ENCODE data around the gene SRPK1. TPM values are rescaled to one million over a fixed set of nuclear protein-coding genes. Genes with fewer than 3 reads are reported as not detected.
"Not testable (repeated sequence)": the region's sequence is repeated elsewhere in the genome, so short reads cannot be mapped to it uniquely, and the experiment has no call there.

SRPK1 gene
- total RNA-seq, 2 donors from 2014 or later, result 81.3 to 95.1 TPM

- no peak for ATAC-seq
- intact Hi-C loops (cut with DNase I, micrococcal nuclease), result no loop called here
- no peak for DNase-seq
Observed at GRCh38 chr6:35935469-35935868, 14.6 kb upstream of the SRPK1 start.

- DNase-seq, result no peak
- intact Hi-C loops (cut with DNase I, micrococcal nuclease), result no loop called here
- ATAC-seq, result no peak
Observed at GRCh38 chr6:35933844-35934243, 12.9 kb upstream of the SRPK1 start.

- ATAC-seq; intact Hi-C loops (cut with DNase I, micrococcal nuclease); DNase-seq: not testable (repeated sequence)
Observed at GRCh38 chr6:35931873-35932272, 11.0 kb upstream of the SRPK1 start.

GRCh38 chr6:35931120-35931561 lies 10.2 kb upstream of the SRPK1 start:
- DNase-seq (no peak), ATAC-seq (no peak)
- intact Hi-C loops (cut with DNase I, micrococcal nuclease), result no loop called here

- no peak for DNase-seq
- no peak for ATAC-seq
- intact Hi-C loops (cut with DNase I, micrococcal nuclease), result no loop called here
Observed at GRCh38 chr6:35929601-35930000, 8.7 kb upstream of the SRPK1 start.

GRCh38 chr6:35926509-35927215 lies 5.8 kb upstream of the SRPK1 start:
- DNase-seq (no peak), ATAC-seq (peak; percentile 57)
- intact Hi-C loops (cut with DNase I, micrococcal nuclease), result no loop called here

GRCh38 chr6:35925961-35926360 lies 5.1 kb upstream of the SRPK1 start:
- intact Hi-C loops (cut with DNase I, micrococcal nuclease), result no loop called here
- no peak for ATAC-seq
- no peak for DNase-seq

GRCh38 chr6:35924146-35924545 lies 3.2 kb upstream of the SRPK1 start:
- intact Hi-C loops (cut with DNase I, micrococcal nuclease), result no loop called here
- DNase-seq (no peak), ATAC-seq (no peak)

GRCh38 chr6:35922139-35922554 lies 1.2 kb upstream of the SRPK1 start:
- intact Hi-C loops (cut with DNase I, micrococcal nuclease), result no loop called here
- peak; percentile 28 for ATAC-seq
- peak; percentile 25 to 38 for DNase-seq

- ATAC-seq, result peak; percentile 71
- peak; percentile 60 to 72 for DNase-seq
- intact Hi-C loops (cut with DNase I, micrococcal nuclease), result no loop called here
Observed at GRCh38 chr6:35919827-35920751, 809 bp downstream of the SRPK1 start.

GRCh38 chr6:35919085-35919826 lies 1.6 kb downstream of the SRPK1 start:
- no peak for DNase-seq
- intact Hi-C loops (cut with DNase I, micrococcal nuclease), result no loop called here

GRCh38 chr6:35916893-35917292 lies 4.0 kb downstream of the SRPK1 start:
- intact Hi-C loops (cut with DNase I, micrococcal nuclease); DNase-seq; ATAC-seq: not testable (repeated sequence)

More at GRCh38 chr6:35919085-35919826, 1.6 kb downstream of the SRPK1 start:
- ATAC-seq, result peak; percentile 8

- ATAC-seq (no peak), DNase-seq (no peak)
- intact Hi-C loops (cut with DNase I, micrococcal nuclease), result no loop called here
Observed at GRCh38 chr6:35916056-35916455, 4.8 kb downstream of the SRPK1 start.

- no peak for DNase-seq
- intact Hi-C loops (cut with DNase I, micrococcal nuclease), result no loop called here
- no peak for ATAC-seq
Observed at GRCh38 chr6:35914536-35914935, 6.4 kb downstream of the SRPK1 start.

GRCh38 chr6:35911871-35912653 lies 8.8 kb downstream of the SRPK1 start:
- DNase-seq (no peak), ATAC-seq (no peak)
- intact Hi-C loops (cut with DNase I, micrococcal nuclease), result no loop called here

- intact Hi-C loops (cut with DNase I, micrococcal nuclease); ATAC-seq; DNase-seq: not testable (repeated sequence)
Observed at GRCh38 chr6:35909571-35909970, 11.3 kb downstream of the SRPK1 start.

- DNase-seq; ATAC-seq; intact Hi-C loops (cut with DNase I, micrococcal nuclease): not testable (repeated sequence)
Observed at GRCh38 chr6:35908753-35909401, 12.0 kb downstream of the SRPK1 start.

- intact Hi-C loops (cut with DNase I, micrococcal nuclease), result no loop called here
- DNase-seq (no peak), ATAC-seq (no peak)
Observed at GRCh38 chr6:35907750-35908149, 13.1 kb downstream of the SRPK1 start.
